CD14-positive monocyte (primary cell): ENCODE measurements around the gene TBX10. TPM values are rescaled to one million over a fixed set of nuclear protein-coding genes. Genes with fewer than 3 reads are reported as not detected.

Experiments used
- DNase-seq, 3 donors: peaks; one replicate each; pipeline ENCODE4 v3.0.0-alpha.2; 2011 to 2022
- H2AFZ ChIP-seq: 2 replicates; pipeline ENCODE4 v1.6.0; 2012; ENCODE audit warnings: mild to moderate bottlenecking, low read depth, low read length, inconsistent platforms; ENCODE audit not compliant: insufficient read depth, poor library complexity, severe bottlenecking
- H3K27ac ChIP-seq, 2 donors: 1 replicate in 1 of 2; 2 replicates in 1 of 2; pipeline ENCODE4 v1.5.1; 2012 to 2013; ENCODE audit warnings: low read length in 2 of 2, control low read depth in 1 of 2, inconsistent platforms in 1 of 2, low read depth in 1 of 2, mild to moderate bottlenecking in 1 of 2
- H3K27me3 ChIP-seq, 2 donors: one replicate each; pipeline versions ENCODE4 v1.6.0 to v1.6.1; 2011 to 2013; ENCODE audit warnings: low read length in 2 of 2; ENCODE audit not compliant: control insufficient read depth in 2 of 2, insufficient read depth in 2 of 2
- H3K36me3 ChIP-seq, 2 donors: replicated peaks in 1 of 2; 1 replicate in 1 of 2; 2 replicates in 1 of 2; pipeline versions ENCODE4 v1.5.1 to v1.6.1; 2012 to 2013; ENCODE audit warnings: low read length in 2 of 2, control low read depth in 1 of 2, inconsistent platforms in 1 of 2, mild to moderate bottlenecking in 1 of 2; ENCODE audit not compliant: insufficient read depth in 2 of 2, control insufficient read depth in 1 of 2
- H3K4me1 ChIP-seq, 2 donors: 1 replicate in 1 of 2; 2 replicates in 1 of 2; pipeline versions ENCODE4 v1.5.1 to v1.6.1; 2012 to 2013; ENCODE audit warnings: low read length in 2 of 2, control low read depth in 1 of 2, inconsistent platforms in 1 of 2, mild to moderate bottlenecking in 1 of 2, moderate library complexity in 1 of 2; ENCODE audit not compliant: insufficient read depth in 2 of 2, control insufficient read depth in 1 of 2
- H3K4me2 ChIP-seq: replicated peaks from 2 replicates; pipeline ENCODE3; 2012; ENCODE audit warnings: low read length, moderate library complexity, mild to moderate bottlenecking; ENCODE audit not compliant: poor library complexity, severe bottlenecking; ENCODE audit errors: extremely low read depth
- H3K4me3 ChIP-seq, 3 experiments: fragments of 200-600 bp in 1 of 3; sonication (generic) in 1 of 3; replicated peaks in 1 of 3; 1 replicate in 2 of 3; 2 replicates in 1 of 3; pipeline ENCODE4 v1.5.1; 2011 to 2013; ENCODE audit warnings: low read length in 3 of 3, mild to moderate bottlenecking in 3 of 3, control low read depth in 2 of 3, low read depth in 2 of 3, inconsistent platforms in 1 of 3, moderate library complexity in 1 of 3
- H3K79me2 ChIP-seq: 2 replicates; pipeline ENCODE4 v1.6.0; 2012; ENCODE audit warnings: mild to moderate bottlenecking, control low read depth, inconsistent platforms, low read length, moderate library complexity; ENCODE audit not compliant: insufficient read depth
- H3K9ac ChIP-seq: 2 replicates; pipeline ENCODE4 v1.6.0; 2017; ENCODE audit warnings: low read length, mild to moderate bottlenecking; ENCODE audit not compliant: insufficient read depth, poor library complexity, severe bottlenecking
- H3K9me3 ChIP-seq, 2 donors: replicated peaks in 1 of 2; 1 replicate in 1 of 2; 2 replicates in 1 of 2; pipeline versions ENCODE4 v1.5.1 to v1.6.1; 2012 to 2013; ENCODE audit warnings: low read length in 2 of 2, control low read depth in 1 of 2; ENCODE audit not compliant: control insufficient read depth in 1 of 2, insufficient read depth in 1 of 2
- H4K20me1 ChIP-seq: 2 replicates; pipeline ENCODE4 v1.6.0; 2012; ENCODE audit warnings: mild to moderate bottlenecking, low read length, control low read depth, moderate library complexity; ENCODE audit not compliant: insufficient read depth
- H3K27ac Mint-ChIP-seq, 7 donors: one replicate each; pipeline ENCODE4 v1.8.0; 2020; ENCODE audit warnings: mild to moderate bottlenecking in 7 of 7, mixed read lengths in 7 of 7, moderate library complexity in 6 of 7, inconsistent platforms in 2 of 7
- H3K27me3 Mint-ChIP-seq, 3 donors: one replicate each; pipeline ENCODE4 v1.8.0; 2021 to 2022; ENCODE audit warnings: low read depth in 3 of 3, mild to moderate bottlenecking in 3 of 3, mixed read lengths in 3 of 3, moderate library complexity in 3 of 3, inconsistent platforms in 1 of 3
- H3K36me3 Mint-ChIP-seq, 2 donors: one replicate each; pipeline ENCODE4 v1.8.0; 2020; ENCODE audit warnings: mixed read lengths in 2 of 2, inconsistent platforms in 1 of 2, mild to moderate bottlenecking in 1 of 2
- H3K4me1 Mint-ChIP-seq: one replicate; pipeline ENCODE4 v1.8.0; 2020; ENCODE audit warnings: mild to moderate bottlenecking, mixed read lengths
- H3K4me3 Mint-ChIP-seq, 2 donors: one replicate each; pipeline ENCODE4 v1.8.0; 2020; ENCODE audit warnings: mild to moderate bottlenecking in 2 of 2, mixed read lengths in 2 of 2, moderate library complexity in 1 of 2
- H3K9me3 Mint-ChIP-seq, 7 donors: one replicate each; pipeline ENCODE4 v1.8.0; 2020 to 2022; ENCODE audit warnings: mixed read lengths in 7 of 7, mild to moderate bottlenecking in 6 of 7, moderate library complexity in 6 of 7, inconsistent platforms in 2 of 7
- WGBS: methylation state at CpG from one replicate; pipeline ENCODE4 v1.1.5; 2013; ENCODE audit warnings: missing lambda C conversion rate; ENCODE audit not compliant: insufficient coverage; 5-methylcytosine and 5-hydroxymethylcytosine counted together
- intact Hi-C, 2 donors: fragments of 100-400 bp; cut with micrococcal nuclease; formaldehyde crosslinking; loops; one replicate each; pipeline versions ENCODE4 v1.15.0 to v1.15.1; 2023
- polyA plus RNA-seq, 3 donors: library from polyadenylated mRNA; depleted of rRNA in 1 of 3; unstranded in 2 of 3; stranded (reverse) in 1 of 3; fragments of 300-500 nt in 2 of 3; fragments of >200 nt in 1 of 3; fragmentation: Illumina TruSeq in 2 of 3; gene quantifications; 1 replicate in 2 of 3; 2 replicates in 1 of 3; pipeline ENCODE4 v1.2.3, GENCODE V29; 2012 to 2021
- TF ChIP-seq, protein P1 (sequence below): fragments of 200-600 bp; IDR thresholded peaks from one replicate; pipeline ENCODE4 v1.8.0; 2022; ENCODE audit warnings: antibody characterized with exemption, mild to moderate bottlenecking

TBX10 gene
- polyA plus RNA-seq, 3 donors: not detected

DNA sequence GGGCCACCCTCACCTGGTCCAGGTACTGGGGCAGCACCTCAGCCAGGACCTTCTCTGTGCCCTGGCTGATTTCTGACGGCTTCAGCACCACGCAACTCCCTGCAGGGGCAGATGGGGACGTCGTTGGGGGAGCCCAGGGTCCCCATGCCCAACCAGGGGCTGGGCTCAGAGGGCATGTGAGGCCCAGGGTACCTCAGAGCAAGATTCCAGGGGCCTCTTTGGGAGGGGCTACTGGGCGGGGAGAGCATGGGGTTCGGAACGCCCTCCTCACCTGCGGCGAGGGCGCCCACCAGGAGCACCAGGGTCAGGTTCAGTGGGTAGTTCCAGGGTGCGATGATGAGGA is 26.7 kb upstream of the TBX10 start:
- Histone ChIP-seq H3K27me3 (no peaks in the 10 kb centered on the region), H3K4me1 (no peaks in the 10 kb centered on the region), H3K79me2 (no peaks in the 10 kb centered on the region), H3K36me3 (no peaks in the 10 kb centered on the region), H3K4me2 (no peak overlapping the region), H2AFZ (no peak overlapping the region), H4K20me1 (no peaks in the 10 kb centered on the region), H3K9me3 (no peaks in the 10 kb centered on the region), H3K9ac (no peak overlapping the region), H3K27ac (no peak overlapping the region), H3K4me3 (no peak overlapping the region)
- H3K9me3 Mint-ChIP-seq: no peaks in the 10 kb centered on the region
- H3K27me3 Mint-ChIP-seq: no peaks in the 10 kb centered on the region
- 93% methylated on average over 11 of the region's 11 CpGs for WGBS
- intact Hi-C loops: no loop called here
- H3K27ac Mint-ChIP-seq: no peak overlapping the region
- H3K36me3 Mint-ChIP-seq: no peaks in the 10 kb centered on the region
- no peak overlapping the region for H3K4me3 Mint-ChIP-seq
- DNase-seq: no peak
- no peaks in the 10 kb centered on the region for H3K4me1 Mint-ChIP-seq
- TF ChIP-seq, protein P1, sequence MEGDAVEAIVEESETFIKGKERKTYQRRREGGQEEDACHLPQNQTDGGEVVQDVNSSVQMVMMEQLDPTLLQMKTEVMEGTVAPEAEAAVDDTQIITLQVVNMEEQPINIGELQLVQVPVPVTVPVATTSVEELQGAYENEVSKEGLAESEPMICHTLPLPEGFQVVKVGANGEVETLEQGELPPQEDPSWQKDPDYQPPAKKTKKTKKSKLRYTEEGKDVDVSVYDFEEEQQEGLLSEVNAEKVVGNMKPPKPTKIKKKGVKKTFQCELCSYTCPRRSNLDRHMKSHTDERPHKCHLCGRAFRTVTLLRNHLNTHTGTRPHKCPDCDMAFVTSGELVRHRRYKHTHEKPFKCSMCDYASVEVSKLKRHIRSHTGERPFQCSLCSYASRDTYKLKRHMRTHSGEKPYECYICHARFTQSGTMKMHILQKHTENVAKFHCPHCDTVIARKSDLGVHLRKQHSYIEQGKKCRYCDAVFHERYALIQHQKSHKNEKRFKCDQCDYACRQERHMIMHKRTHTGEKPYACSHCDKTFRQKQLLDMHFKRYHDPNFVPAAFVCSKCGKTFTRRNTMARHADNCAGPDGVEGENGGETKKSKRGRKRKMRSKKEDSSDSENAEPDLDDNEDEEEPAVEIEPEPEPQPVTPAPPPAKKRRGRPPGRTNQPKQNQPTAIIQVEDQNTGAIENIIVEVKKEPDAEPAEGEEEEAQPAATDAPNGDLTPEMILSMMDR: no peak

DNA sequence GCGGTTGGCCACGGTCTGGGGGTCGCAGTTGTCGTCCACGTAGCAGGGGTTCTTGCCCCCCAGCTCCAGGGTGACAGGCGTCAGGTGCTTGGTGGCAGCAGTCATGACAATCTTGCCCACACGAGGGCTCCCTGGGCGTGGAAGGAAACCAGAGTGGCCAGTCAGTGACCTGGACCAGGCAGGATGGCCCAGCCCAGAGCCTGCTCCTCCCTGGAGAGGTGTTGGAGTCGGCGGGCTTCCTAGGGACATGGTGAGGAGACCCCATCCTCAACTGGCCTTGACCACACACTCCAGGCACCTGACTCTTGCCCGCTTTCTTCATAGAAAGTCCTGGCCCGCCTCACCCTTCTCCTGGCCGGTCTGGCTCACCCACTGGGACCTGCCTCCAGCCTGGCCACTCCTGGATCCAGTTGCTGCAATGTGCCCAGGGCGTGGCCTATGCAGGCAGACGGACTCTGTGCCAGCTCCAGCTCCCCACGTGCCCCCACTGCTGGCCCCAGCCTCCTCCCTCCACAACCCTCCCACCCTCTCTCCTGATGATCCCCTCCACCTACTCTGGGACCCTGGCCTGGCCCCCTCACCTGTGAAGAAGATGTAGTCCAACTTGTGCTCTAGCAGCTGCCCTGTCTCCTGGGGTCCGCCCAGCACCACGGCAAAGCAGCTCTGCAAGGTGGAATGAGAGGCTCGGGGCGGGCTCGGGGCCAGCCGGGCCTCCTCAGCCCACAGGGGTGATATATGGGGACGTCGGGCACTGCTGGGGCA is 26.2 kb upstream of the TBX10 start:
- Histone ChIP-seq H3K4me3 (no peak overlapping the region), H3K27ac (no peak overlapping the region), H3K4me2 (no peak overlapping the region), H3K79me2 (no peaks in the 10 kb centered on the region), H3K9me3 (no peaks in the 10 kb centered on the region), H3K9ac (no peak overlapping the region), H3K4me1 (no peaks in the 10 kb centered on the region), H3K27me3 (no peaks in the 10 kb centered on the region), H3K36me3 (no peaks in the 10 kb centered on the region), H4K20me1 (no peaks in the 10 kb centered on the region), H2AFZ (no peak overlapping the region)
- intact Hi-C loops: no loop called here
- WGBS: 83% methylated on average over 22 of the region's 24 CpGs
- H3K4me1 Mint-ChIP-seq: no peaks in the 10 kb centered on the region
- H3K27ac Mint-ChIP-seq: no peak overlapping the region
- no peak overlapping the region for H3K4me3 Mint-ChIP-seq
- TF ChIP-seq, protein P1: no peak
- peaks cover 0 to under 1% (median 0%) of the 10 kb centered on the region in 3 donors for H3K27me3 Mint-ChIP-seq
- no peaks in the 10 kb centered on the region for H3K36me3 Mint-ChIP-seq
- no peaks in the 10 kb centered on the region for H3K9me3 Mint-ChIP-seq
- no peak for DNase-seq
